GM18951 (cell line): Measurements from ENCODE around the gene LBHD2.

Source experiments
- POLR2A ChIP-seq: IDR thresholded peaks from 4 replicates; pipeline ENCODE4 v1.6.1; 2011; ENCODE audit warnings: mild to moderate bottlenecking; ENCODE audit not compliant: insufficient read length, insufficient read depth; ENCODE audit errors: extremely low read depth
- in situ Hi-C: fragments of 300-500 bp; cut with MboI; formaldehyde crosslinking; loops from one replicate; pipeline ENCODE4 v1.12.0; 2022; ENCODE audit warnings: low sequenced_read_pairs, mixed read lengths, inconsistent platforms; ENCODE audit not compliant: unreplicated experiment

Gene LBHD2

DNA sequence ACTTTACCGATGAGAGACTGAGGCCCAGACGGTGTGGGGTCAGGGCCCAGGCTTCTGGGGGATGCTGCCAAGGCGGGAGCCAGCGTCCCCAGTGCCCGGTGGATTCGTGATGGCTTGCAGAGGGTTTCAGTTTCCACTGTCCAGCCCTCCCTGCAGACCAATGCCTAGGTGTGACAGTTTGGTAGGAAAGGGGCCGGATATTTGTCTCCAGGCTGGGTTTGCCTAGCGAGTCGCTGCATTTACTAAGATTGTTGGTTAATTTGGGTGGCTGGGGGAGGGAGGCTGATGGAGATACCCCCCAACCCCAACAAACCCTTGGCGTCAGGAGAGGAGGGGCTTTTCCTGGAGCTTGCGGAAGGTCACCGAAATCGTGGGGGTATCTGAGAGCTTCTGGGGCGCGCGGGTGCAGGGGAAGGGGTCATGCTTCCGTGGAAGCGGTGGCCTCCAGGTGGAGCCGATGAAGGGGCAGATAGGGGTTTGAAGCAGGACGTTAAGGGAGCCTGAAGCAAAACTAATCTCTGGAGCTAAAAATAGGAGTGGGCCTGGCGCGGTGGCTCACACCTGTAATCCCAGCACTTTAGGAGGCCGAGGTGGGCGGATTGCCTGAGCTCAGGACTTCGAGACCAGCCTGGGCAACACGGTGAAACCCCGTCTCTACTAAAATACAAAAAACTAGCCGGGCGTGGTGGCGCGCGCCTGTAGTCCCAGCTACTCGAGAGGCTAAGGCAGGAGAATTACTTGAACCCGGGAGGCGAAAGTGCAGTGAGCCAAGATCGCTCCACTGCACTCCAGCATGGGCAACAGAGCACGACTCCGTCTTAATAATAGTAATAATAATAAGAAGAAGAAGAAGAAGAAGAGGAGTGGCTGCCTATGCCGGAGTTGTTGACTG is 25.6 kb upstream of the LBHD2 start:
- TF ChIP-seq POLR2A = no peak
- in situ Hi-C loops = no loop called here

DNA sequence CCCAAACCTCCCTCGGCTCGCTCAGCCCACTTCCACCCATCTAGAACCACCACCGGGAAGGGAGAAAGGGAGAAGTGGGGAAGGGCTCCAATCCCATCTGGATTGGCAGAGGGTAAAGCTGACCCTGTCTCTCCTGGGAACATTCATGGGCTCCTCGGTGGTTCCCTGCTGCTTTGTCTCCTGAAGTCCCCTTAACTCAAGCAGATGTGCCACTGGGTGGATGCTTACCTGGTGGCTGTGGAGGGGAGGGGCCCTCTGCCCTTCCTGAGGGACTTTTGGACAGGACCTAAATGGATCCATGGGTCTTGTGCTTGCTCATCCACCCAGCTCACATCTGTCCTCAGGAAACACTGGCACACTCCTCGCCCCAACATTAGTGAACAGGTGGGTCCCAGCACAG is 24.5 kb upstream of the LBHD2 start:
- in situ Hi-C loops = no loop called here

DNA sequence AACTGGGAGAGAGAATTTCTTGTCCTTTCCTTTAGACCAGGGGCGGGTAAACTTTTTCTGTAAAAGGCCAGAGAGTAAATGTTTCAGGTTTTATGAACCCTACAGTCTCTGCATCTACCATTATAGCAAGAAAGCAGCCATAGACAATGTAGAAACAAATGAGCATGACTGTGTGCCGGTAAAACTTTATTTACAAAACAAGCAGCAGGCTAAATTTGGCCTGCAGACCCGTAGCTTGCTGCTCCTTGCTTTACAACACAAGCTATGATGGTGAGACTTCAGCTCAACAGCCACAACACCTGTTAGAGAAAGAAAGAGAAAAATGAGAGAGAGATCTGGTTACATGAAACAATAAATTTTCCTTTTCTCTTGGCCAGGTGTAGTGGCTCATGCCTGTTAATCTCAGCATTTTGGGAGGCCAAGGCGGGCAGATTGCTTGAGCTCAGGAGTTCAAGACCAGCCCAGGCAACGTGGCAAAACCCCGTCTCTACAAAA is 22.5 kb upstream of the LBHD2 start:
- TF ChIP-seq POLR2A = no peak
- in situ Hi-C loops = loop anchor here (10.0 kb wide), 1 partner anchor 367 kb away; no protein-coding TSS in a partner anchor

More for the DNA sequence above, 24.5 kb upstream of the LBHD2 start:
- TF ChIP-seq POLR2A = no peak

DNA sequence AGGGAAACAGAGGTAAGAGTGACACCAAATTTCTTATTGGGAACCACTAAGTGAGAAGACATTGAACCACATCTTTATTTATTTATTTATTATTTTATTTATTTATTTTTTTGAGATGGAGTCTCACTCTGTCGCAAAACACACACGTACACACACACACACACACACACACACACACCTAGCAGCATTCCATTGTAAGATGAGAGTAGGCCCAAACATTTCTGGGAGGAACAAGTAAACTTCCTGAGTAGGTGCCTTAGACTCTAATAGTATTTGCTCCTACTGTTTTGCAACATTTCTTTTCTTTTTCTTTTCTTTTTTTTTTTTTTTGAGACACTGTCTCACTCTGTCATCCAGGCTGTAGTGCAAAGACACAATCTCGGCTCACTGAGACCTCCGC is 19.6 kb upstream of the LBHD2 start:
- in situ Hi-C loops = loop anchor here (10.0 kb wide), 1 partner anchor 370 kb away; no protein-coding TSS in a partner anchor
- TF ChIP-seq POLR2A = no peak

DNA sequence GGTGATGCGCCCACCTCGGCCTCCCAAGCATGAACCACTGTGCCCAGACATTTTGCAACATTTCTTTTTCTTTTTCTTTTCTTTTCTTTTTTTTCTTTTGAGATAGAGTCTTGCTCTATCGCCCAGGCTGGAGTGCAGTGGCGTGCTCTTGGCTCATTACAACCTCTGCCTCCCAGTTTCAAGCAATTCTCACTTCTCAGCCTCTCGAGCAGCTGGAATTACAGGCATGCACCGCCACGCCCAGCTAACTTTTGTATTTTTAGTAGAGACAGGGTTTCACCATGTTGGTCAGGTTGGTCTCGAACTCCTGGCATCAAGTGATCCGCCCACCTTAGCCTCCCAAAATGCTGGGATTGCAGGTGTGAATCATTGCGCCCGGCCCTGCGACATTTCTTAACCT is 19.0 kb upstream of the LBHD2 start:
- in situ Hi-C loops = loop anchor here (10.0 kb wide), 1 partner anchor 370 kb away; no protein-coding TSS in a partner anchor
- no peak for TF ChIP-seq POLR2A

- in situ Hi-C loops = loop anchor here (10.0 kb wide), 1 partner anchor 371 kb away; no protein-coding TSS in a partner anchor
- TF ChIP-seq POLR2A = no peak
These were observed 18.1 kb upstream of the LBHD2 start for GRCh38 chr14:103065861-103066260.

DNA sequence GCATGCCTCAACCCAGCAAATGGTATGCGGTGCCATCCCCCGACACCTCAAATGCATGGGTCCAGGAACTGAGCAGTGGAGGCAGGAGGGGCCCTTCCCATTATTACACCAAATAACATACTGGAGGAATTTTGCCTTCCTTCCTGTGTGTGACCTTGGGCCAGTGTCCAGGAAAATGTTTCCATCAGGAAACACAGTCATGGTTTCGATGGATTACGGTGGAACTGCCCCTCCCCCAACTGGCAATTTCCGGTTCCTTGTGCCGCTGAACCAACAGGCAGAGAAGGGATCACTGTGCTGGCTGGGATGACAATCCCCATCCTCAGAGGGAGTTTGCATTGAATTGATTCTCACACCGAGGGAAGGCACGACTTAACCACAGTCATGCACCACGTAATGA is 17.6 kb upstream of the LBHD2 start:
- in situ Hi-C loops = loop anchor here (10.0 kb wide), 1 partner anchor 372 kb away; no protein-coding TSS in a partner anchor
- no peak for TF ChIP-seq POLR2A

DNA sequence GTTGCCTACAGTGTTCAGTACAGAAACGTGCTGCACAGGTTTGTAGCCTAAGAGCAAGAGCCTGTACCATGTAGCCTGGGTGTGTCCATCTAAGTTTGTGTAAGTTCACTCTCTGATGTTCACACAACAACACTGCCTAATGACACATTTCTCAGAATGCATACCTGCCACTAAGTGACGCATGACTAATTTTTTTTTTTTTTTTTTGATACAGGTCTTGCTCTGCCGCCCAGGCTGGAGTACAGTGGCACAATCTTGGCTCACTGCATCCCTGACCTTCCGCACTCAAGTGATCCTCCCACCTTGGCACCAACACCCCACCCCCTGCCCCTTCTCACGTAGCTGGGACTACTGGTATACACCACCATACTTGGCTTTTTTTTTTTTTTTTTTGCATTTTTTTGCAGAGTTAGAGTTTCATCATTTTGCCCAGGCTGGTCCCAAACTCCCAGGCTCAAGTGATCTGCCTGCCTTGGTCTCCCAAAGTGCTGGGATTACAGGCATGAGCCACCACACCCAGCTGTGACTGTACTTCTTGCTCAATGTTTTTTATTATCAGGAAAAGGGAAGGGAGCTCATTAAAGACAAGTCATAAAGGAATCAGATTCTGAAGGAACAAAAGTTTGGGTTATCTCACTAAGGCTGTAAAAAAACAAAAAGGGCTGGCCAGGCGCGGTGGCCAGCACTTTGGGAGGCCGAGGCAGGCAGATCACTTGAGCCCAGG is 16.6 kb upstream of the LBHD2 start:
- TF ChIP-seq POLR2A = no peak
- in situ Hi-C loops = loop anchor here (10.0 kb wide), 1 partner anchor 373 kb away; no protein-coding TSS in a partner anchor

DNA sequence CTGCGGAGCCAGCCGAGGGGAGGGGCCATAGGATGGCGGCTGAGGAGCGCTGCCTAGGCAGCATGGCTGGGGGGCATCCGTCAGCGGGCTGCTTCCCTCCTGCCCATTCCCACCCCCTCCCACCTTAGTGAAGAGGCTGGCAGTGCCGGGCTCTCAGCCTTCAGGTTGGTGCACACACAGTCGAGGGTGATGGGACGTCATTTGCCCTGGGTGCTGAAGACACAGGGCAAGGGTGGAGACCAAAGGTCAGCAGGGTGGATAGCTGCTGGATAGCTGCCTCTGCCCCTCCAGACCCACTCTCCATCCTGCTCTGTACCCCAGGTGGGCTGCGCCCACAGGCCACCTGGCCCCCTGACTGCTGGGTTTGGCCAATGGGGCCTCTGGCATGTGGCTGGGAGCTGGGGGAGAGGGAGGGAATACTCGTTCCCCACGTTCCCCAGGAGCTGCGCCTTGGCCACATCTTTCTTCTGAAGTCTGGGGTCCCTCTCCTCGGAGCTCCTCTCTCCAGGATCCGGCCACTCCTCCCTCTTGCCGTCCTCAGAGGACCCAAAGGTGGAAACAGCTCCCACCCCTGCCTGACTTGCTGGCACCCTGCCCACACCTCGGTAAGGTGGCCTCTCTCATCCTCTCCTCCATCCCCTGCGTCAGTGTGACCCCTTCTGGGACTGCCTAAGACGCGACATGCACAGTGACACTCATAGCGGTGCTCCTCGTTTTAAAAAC is 15.5 kb upstream of the LBHD2 start:
- TF ChIP-seq POLR2A = no peak
- in situ Hi-C loops = loop anchor here (10.0 kb wide), 1 partner anchor 374 kb away; no protein-coding TSS in a partner anchor

DNA sequence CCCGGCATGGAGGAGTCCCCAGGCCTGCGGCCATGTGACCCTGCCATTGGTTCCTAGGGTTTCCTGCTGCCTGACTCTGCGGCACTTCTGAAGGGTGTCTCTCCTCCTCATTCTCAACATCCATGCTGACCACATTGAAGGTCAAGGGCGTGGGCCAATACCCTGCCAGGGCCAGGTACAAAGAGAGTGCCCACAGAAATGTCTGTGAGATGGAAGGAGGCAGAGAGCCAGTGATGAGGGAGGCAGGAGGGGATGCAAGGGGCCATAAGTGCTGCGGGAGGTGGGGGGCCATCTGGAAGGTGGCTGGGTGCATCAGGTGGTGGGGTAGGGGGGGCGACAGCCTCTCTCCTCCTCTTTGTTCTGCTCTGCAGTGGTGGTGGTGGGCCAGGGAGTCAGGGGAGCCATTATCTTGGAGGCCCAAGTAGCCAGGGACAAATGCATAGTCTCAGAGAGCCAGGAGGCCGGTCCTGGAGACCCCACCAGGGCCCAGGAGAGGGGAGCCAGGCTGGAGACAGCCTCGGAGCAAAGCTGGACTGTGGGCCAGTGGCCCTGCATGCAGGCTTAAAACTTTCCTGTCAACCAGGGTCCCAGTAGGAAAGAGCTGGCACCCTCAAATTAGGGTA is 13.6 kb upstream of the LBHD2 start:
- in situ Hi-C loops = no loop called here
- TF ChIP-seq POLR2A = no peak

- in situ Hi-C loops = no loop called here
- no peak for TF ChIP-seq POLR2A
These were observed 13.0 kb upstream of the LBHD2 start for GRCh38 chr14:103070971-103071542.
